H7 (cell line): ENCODE measurements around the gene C21orf91. TPM values are rescaled to one million over a fixed set of nuclear protein-coding genes. Genes with fewer than 3 reads are reported as not detected.

ENCODE experiments used
- DNase-seq: peaks from one replicate; pipeline ENCODE4 v3.0.0; 2012
- H3K27me3 ChIP-seq: 2 replicates; pipeline ENCODE4 v1.6.0; 2011; ENCODE audit warnings: mild to moderate bottlenecking, low read length; ENCODE audit not compliant: control insufficient read depth, insufficient read depth
- H3K36me3 ChIP-seq: replicated peaks from 2 replicates; pipeline ENCODE4 v1.5.1; 2011; ENCODE audit warnings: low read length; ENCODE audit not compliant: control insufficient read depth, insufficient read depth
- H3K4me3 ChIP-seq: 2 replicates; pipeline ENCODE4 v1.5.1; 2011; ENCODE audit warnings: low read depth, mild to moderate bottlenecking, control low read depth, low read length, moderate library complexity; ENCODE audit not compliant: insufficient read depth
- total RNA-seq: library from RNA; depleted of rRNA; stranded (reverse); fragments of >200 nt; shearing (Covaris generic); gene quantifications from 2 replicates; pipeline ENCODE4 v1.2.3, GENCODE V29; 2014; rRNA removed

C21orf91 gene
- total RNA-seq, result 16.5 and 17.2 TPM in 2 replicates

DNA sequence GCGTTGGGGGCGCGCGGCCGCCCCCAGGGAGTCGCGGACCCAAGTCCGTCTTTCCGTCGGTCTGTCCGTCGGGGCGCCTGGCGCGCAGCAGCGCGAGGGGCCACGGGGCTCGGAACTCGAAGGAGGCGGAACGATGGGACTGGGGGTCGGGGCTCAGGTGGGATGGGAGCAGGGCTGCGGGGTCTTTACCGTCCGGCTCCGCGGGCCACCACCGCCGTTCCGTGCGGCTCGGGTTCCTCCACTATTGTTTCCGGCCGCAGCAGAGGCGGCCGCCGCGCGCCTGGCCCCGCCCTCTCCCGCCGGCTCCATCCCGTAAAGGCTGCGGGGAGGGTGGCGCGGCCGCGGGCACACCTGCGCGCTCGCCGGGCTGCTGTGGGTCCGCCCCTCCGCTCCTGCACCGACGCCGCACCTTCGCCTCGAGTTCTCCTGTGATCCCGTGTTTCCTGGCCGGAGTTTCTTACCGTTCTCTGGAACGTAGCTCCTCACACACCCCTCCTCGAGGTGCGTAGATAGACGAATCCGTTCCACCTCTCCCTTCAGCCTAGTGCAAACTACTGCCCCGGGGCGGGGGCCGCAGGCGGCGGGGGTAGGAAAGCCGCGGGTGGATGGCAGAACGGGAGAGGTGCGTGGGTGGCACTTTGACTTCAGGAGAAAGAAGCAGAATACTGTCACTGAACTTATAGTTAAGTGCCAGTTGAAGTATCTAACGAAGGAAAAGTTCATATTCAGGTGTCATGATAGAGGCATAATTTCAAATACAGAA lies at the start of gene C21orf91:
Gene C21orf91, minus strand, starts transcription at position 243 of the 763 bp plus-strand sequence. CDS start 1,038 bp downstream, outside the sequence.
- peak within 1 kb of the TSS; percentile 84 for H3K4me3 ChIP-seq
- H3K36me3 ChIP-seq, result no peaks in the 10 kb centered on the region
- DNase-seq, result peak; percentile 88
- no peaks in the 10 kb centered on the region; the same call in 1 of the 2 replicates for H3K27me3 ChIP-seq

DNA sequence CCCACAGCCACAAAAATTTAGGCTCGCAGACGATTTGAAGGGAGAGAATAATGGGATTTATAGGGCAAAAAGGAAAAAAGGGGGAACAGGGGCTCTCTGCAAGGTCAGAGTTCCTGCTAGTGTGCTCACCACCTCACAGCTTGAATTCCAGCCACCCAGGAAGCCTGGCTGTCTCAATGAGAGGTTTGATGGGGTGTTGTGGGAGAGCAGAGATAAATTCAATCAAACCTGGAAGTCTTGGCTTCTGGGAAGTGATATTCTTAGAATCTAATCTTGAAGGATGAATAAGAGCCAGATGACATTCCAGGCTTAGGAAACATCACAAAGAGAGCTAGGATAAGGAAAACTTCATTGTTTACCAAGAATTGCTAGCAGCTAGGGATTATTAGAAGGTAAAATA lies 47.4 kb upstream of the C21orf91 start:
- Histone ChIP-seq H3K4me3 (no peak overlapping the region), H3K27me3 (no peaks in the 10 kb centered on the region), H3K36me3 (no peaks in the 10 kb centered on the region)
- no peak for DNase-seq

- no peaks in the 10 kb centered on the region for H3K27me3 ChIP-seq
- H3K36me3 ChIP-seq, result no peaks in the 10 kb centered on the region
- DNase-seq, result no peak
- H3K4me3 ChIP-seq, result no peak overlapping the region
Observed at GRCh38 chr21:17859661-17860060, 40.5 kb upstream of the C21orf91 start.

GRCh38 chr21:17858747-17859146 lies 39.6 kb upstream of the C21orf91 start:
- no peak overlapping the region for H3K4me3 ChIP-seq
- H3K36me3 ChIP-seq, result no peaks in the 10 kb centered on the region
- DNase-seq, result no peak
- no peaks in the 10 kb centered on the region for H3K27me3 ChIP-seq

GRCh38 chr21:17854745-17855144 lies 35.6 kb upstream of the C21orf91 start:
- no peak for DNase-seq

GRCh38 chr21:17853393-17854275 lies 34.5 kb upstream of the C21orf91 start:
- Histone ChIP-seq H3K27me3 (no peaks in the 10 kb centered on the region), H3K4me3 (no peak overlapping the region), H3K36me3 (no peaks in the 10 kb centered on the region)
- no peak for DNase-seq

More at GRCh38 chr21:17854745-17855144, 35.6 kb upstream of the C21orf91 start:
- Histone ChIP-seq H3K4me3 (no peak overlapping the region), H3K36me3 (no peaks in the 10 kb centered on the region), H3K27me3 (no peaks in the 10 kb centered on the region)

DNA sequence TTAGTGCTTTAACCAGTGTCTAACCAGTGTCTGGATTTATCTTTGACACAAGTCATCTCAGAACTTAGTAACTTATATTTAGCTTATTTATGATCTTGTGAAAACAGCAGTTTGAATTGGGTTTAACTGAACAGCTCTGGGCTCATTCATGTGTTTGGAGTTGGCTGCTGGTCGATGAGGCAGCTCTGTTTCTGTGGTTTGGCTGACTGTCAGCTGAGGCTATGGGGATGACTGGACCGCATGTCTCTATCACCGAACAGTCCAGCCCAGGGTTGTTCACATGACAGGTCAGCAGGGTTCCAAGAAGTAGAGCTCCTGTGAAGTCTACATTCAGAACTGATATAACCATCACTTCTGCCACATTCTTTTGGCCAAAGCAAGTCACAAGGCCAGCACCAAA lies 29.1 kb upstream of the C21orf91 start:
- Histone ChIP-seq H3K4me3 (no peak overlapping the region), H3K27me3 (no peaks in the 10 kb centered on the region), H3K36me3 (no peaks in the 10 kb centered on the region)
- no peak for DNase-seq

DNA sequence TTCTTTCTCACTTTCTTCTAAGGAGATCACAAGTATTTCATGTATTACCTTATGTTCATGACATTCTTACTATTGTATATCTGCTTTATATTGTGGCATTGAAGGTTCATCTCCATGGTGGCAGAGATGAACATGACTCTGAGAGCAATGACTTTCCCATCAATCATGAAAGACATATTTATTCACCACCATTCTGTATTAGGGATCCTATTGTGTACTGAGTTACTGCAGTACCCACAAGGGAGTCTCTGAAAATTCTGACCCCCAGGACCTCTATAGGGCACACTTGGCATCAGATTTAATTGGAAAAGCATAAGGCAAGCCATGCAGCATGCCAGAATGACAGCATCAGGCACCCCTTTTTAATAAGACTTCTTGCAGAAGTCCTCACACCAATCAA lies 21.9 kb upstream of the C21orf91 start:
- no peak overlapping the region for H3K4me3 ChIP-seq
- no peaks in the 10 kb centered on the region for H3K36me3 ChIP-seq
- no peak for DNase-seq
- H3K27me3 ChIP-seq, result no peaks in the 10 kb centered on the region

DNA sequence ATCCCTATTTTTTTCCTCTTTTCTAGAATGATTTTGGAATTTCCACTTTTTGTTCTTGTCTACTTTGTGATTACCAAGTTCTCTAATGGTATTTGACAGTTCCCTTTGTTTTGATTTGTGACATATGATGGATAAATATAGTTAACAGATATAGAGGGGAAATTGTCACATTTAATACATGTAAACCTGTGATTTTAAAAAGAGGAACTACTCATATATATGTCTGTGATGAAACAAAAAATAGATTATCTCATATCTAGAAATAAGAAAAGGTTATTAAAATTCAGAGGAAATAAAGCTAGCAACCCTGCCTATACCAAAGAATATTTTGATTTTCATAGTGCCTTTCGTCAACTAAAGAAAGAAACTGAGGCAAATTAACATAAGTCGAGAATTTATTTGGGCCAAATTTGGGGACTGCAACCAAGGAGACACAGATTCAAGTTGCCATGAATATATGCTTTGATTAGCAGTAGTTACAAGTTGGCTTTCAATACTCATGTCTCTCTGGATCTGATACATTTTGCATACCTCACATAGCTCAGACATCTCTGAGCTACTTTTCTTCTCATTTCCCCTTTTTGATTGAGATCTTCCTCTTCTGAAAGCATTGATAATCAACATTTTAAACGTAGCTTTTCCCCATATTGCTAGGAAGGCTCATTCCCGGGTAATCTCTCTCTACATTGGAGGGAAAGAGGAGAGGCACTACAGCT lies 15.6 kb upstream of the C21orf91 start:
- DNase-seq, result no peak
- H3K27me3 ChIP-seq, result no peaks in the 10 kb centered on the region
- H3K36me3 ChIP-seq, result no peaks in the 10 kb centered on the region
- no peak overlapping the region for H3K4me3 ChIP-seq

DNA sequence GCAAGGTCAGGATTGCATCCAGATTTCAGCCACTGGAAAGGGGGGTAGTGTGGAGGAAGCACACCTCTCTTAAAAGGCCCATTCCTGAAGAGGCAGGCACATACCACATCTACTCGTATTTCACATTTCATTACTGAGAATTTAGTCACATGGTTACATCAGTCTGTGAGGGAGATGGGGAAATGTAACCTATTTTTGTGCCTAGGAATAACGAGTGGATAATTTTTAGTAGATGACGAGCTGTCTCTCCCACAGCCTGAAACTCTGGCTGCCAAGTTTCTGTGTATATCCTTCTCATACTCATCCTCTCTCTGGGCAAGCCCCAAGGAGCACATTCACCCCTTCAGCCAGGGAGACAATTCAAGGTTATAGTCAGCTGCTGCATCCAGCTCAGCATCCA lies 10.3 kb upstream of the C21orf91 start:
- no peak overlapping the region for H3K4me3 ChIP-seq
- H3K27me3 ChIP-seq, result no peaks in the 10 kb centered on the region
- no peaks in the 10 kb centered on the region for H3K36me3 ChIP-seq
- no peak for DNase-seq

GRCh38 chr21:17828223-17828622 lies 9.1 kb upstream of the C21orf91 start:
- DNase-seq, result no peak
- no peak overlapping the region for H3K4me3 ChIP-seq
- H3K27me3 ChIP-seq, result no peaks in the 10 kb centered on the region
- H3K36me3 ChIP-seq, result no peaks in the 10 kb centered on the region

DNA sequence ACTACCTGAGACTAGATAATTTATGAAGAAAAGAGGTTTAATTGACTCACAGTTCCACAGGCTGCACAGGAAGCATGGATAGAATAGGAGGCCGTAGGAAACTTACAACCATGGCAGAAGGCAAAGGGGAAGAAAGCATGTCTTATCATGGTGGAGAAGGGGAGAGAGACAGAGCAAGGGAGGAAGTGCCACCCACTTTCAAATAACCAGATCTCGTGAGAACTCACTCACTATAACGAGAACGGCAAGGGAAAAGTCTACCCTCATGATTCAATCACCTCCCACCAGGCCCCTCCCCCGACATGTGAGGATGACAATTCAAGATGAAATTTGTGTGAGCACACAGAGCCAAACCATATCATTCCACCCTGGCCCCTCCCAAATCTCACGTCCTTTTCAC lies 4.7 kb upstream of the C21orf91 start:
- Histone ChIP-seq H3K36me3 (no peaks in the 10 kb centered on the region), H3K4me3 (no peak overlapping the region), H3K27me3 (no peaks in the 10 kb centered on the region; the same call in 1 of the 2 replicates)
- no peak for DNase-seq

DNA sequence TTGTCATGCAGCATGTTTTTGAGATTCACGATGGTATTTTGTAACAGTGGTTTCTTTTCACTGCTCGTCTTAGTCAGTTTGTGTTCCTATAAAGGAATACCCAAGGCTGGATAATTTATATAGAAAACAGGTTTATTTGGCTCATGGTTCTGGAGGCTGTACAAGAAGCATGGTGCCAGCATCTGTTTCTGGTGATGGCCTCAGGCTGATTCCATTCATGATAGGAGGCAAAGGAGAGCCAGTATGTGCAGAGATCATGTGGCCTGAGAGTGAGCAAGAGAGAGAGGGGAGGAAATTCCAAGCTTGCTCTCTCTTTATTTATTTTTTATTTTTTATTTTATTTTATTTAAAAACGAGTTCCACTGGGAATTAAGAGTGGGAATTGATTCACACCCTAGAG lies 2.0 kb upstream of the C21orf91 start:
- no peak for DNase-seq
- no peaks in the 10 kb centered on the region; the same call in 1 of the 2 replicates for H3K27me3 ChIP-seq
- no peaks in the 10 kb centered on the region for H3K36me3 ChIP-seq
- H3K4me3 ChIP-seq, result no peak overlapping the region

DNA sequence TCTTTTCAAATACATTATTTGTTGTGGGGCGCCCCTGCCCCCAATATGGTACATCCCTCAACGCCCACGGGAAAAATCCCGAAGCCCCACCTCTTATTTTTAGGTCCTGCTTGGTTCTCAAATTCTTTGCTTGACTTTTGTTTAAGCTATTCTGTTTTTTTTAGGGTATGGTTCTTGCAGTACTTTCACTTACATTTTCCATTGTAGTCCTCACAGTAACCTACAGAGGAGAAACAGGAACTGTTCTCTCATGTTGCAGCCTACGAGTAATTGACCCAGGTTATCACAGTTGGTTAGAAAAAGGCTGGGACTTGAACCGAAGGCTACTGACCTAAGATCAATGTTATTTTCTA lies 697 bp upstream of the C21orf91 start:
- no peaks in the 10 kb centered on the region for H3K36me3 ChIP-seq
- H3K4me3 ChIP-seq, result peak overlapping the region; percentile 84
- no peaks in the 10 kb centered on the region; the same call in 1 of the 2 replicates for H3K27me3 ChIP-seq
- peak; percentile 17 for DNase-seq
